ENCODE measurements around the gene YKT6.
"Not testable (repeated sequence)": the region's sequence is repeated elsewhere in the genome, so short reads cannot be mapped to it uniquely, and the experiment has no call there.

The YKT6 gene

GRCh38 chr7:44194562-44195145 is 6.1 kb upstream of the YKT6 start:
- H3K9me3 Mint-ChIP-seq: peaks cover 3% of the 10 kb centered on the region
- H3K27ac Mint-ChIP-seq: no peak overlapping the region
- peaks cover 7% of the 10 kb centered on the region for H3K4me1 Mint-ChIP-seq (ENCODE audit: low read depth)
- no peaks in the 10 kb centered on the region for H3K36me3 Mint-ChIP-seq (ENCODE audit: low read depth)
- no peak for DNase-seq
- H3K4me3 Mint-ChIP-seq: no peak overlapping the region
- peaks cover 18% of the 10 kb centered on the region for H3K27me3 Mint-ChIP-seq

- Mint-ChIP-seq H3K9me3 (peaks cover 3% of the 10 kb centered on the region), H3K4me1 (ENCODE audit: low read depth) (peaks cover 10% of the 10 kb centered on the region), H3K27me3 (peaks cover 18% of the 10 kb centered on the region), H3K36me3 (ENCODE audit: low read depth) (peaks cover under 1% of the 10 kb centered on the region), H3K4me3 (no peak overlapping the region), H3K27ac (no peak overlapping the region)
- DNase-seq: peak; percentile 9
These were observed 4.9 kb upstream of the YKT6 start for GRCh38 chr7:44195889-44196288.

GRCh38 chr7:44196450-44196872 is 4.3 kb upstream of the YKT6 start:
- H3K27ac Mint-ChIP-seq: no peak overlapping the region
- no peak for DNase-seq
- H3K9me3 Mint-ChIP-seq: peaks cover 3% of the 10 kb centered on the region
- H3K36me3 Mint-ChIP-seq (ENCODE audit: low read depth): peaks cover 4% of the 10 kb centered on the region
- peaks cover 18% of the 10 kb centered on the region for H3K27me3 Mint-ChIP-seq
- H3K4me3 Mint-ChIP-seq: no peak overlapping the region
- H3K4me1 Mint-ChIP-seq (ENCODE audit: low read depth): peaks cover 11% of the 10 kb centered on the region

GRCh38 chr7:44197474-44197873 is 3.3 kb upstream of the YKT6 start:
- no peak for DNase-seq
- Mint-ChIP-seq H3K9me3 (peaks cover 3% of the 10 kb centered on the region), H3K4me1 (ENCODE audit: low read depth) (peaks cover 21% of the 10 kb centered on the region), H3K36me3 (ENCODE audit: low read depth) (peaks cover 11% of the 10 kb centered on the region), H3K27me3 (peaks cover 16% of the 10 kb centered on the region), H3K27ac (no peak overlapping the region), H3K4me3 (no peak overlapping the region)

- not testable (repeated sequence) for H3K27ac Mint-ChIP-seq, H3K27me3 Mint-ChIP-seq, H3K9me3 Mint-ChIP-seq, DNase-seq
- Mint-ChIP-seq H3K4me1 (ENCODE audit: low read depth) (peaks cover 26% of the 10 kb centered on the region), H3K4me3 (peak overlapping the region; percentile 88), H3K36me3 (ENCODE audit: low read depth) (peaks cover 33% of the 10 kb centered on the region)
These were observed 615 bp upstream of the YKT6 start for GRCh38 chr7:44200163-44200562.

GRCh38 chr7:44201813-44202212 is 1.0 kb downstream of the YKT6 start:
- DNase-seq: no peak
- peak overlapping the region; percentile 88 for H3K4me3 Mint-ChIP-seq
- H3K27me3 Mint-ChIP-seq: peaks cover 8% of the 10 kb centered on the region
- peak overlapping the region; percentile 90 for H3K27ac Mint-ChIP-seq
- no peaks in the 10 kb centered on the region for H3K9me3 Mint-ChIP-seq
- H3K36me3 Mint-ChIP-seq (ENCODE audit: low read depth): peaks cover 49% of the 10 kb centered on the region
- H3K4me1 Mint-ChIP-seq (ENCODE audit: low read depth): peaks cover 26% of the 10 kb centered on the region

GRCh38 chr7:44206008-44206407 is 5.2 kb downstream of the YKT6 start:
- Mint-ChIP-seq H3K9me3 (no peaks in the 10 kb centered on the region), H3K4me3 (no peak overlapping the region), H3K36me3 (ENCODE audit: low read depth) (peaks cover 86% of the 10 kb centered on the region), H3K4me1 (ENCODE audit: low read depth) (peaks cover 23% of the 10 kb centered on the region), H3K27me3 (no peaks in the 10 kb centered on the region), H3K27ac (no peak overlapping the region)
- DNase-seq: no peak

- H3K27ac Mint-ChIP-seq: no peak overlapping the region
- no peaks in the 10 kb centered on the region for H3K9me3 Mint-ChIP-seq
- peaks cover 8% of the 10 kb centered on the region for H3K4me1 Mint-ChIP-seq (ENCODE audit: low read depth)
- H3K4me3 Mint-ChIP-seq: no peak overlapping the region
- DNase-seq: no peak
- H3K36me3 Mint-ChIP-seq (ENCODE audit: low read depth): peaks cover 93% of the 10 kb centered on the region
- H3K27me3 Mint-ChIP-seq: no peaks in the 10 kb centered on the region
These were observed 7.3 kb downstream of the YKT6 start for GRCh38 chr7:44208085-44208484.

GRCh38 chr7:44210107-44210506 is 9.3 kb downstream of the YKT6 start:
- Mint-ChIP-seq H3K36me3 (ENCODE audit: low read depth) (peaks cover 91% of the 10 kb centered on the region), H3K27me3 (no peaks in the 10 kb centered on the region), H3K4me1 (ENCODE audit: low read depth) (no peaks in the 10 kb centered on the region), H3K27ac (no peak overlapping the region), H3K4me3 (no peak overlapping the region), H3K9me3 (no peaks in the 10 kb centered on the region)
- no peak for DNase-seq

- Mint-ChIP-seq H3K36me3 (ENCODE audit: low read depth) (peaks cover 83% of the 10 kb centered on the region), H3K4me1 (ENCODE audit: low read depth) (no peaks in the 10 kb centered on the region), H3K9me3 (no peaks in the 10 kb centered on the region), H3K27ac (no peak overlapping the region), H3K27me3 (no peaks in the 10 kb centered on the region), H3K4me3 (no peak overlapping the region)
- DNase-seq: no peak
These were observed 10.4 kb downstream of the YKT6 start for GRCh38 chr7:44211126-44211675.

- DNase-seq: no peak
- no peaks in the 10 kb centered on the region for H3K27me3 Mint-ChIP-seq
- H3K27ac Mint-ChIP-seq: no peak overlapping the region
- peaks cover 75% of the 10 kb centered on the region for H3K36me3 Mint-ChIP-seq (ENCODE audit: low read depth)
- H3K4me1 Mint-ChIP-seq (ENCODE audit: low read depth): no peaks in the 10 kb centered on the region
- no peak overlapping the region for H3K4me3 Mint-ChIP-seq
- H3K9me3 Mint-ChIP-seq: no peaks in the 10 kb centered on the region
These were observed 11.2 kb downstream of the YKT6 start for GRCh38 chr7:44212018-44212417.

- H3K9me3 Mint-ChIP-seq: no peaks in the 10 kb centered on the region
- no peak overlapping the region for H3K27ac Mint-ChIP-seq
- no peak overlapping the region for H3K4me3 Mint-ChIP-seq
- H3K36me3 Mint-ChIP-seq (ENCODE audit: low read depth): peaks cover 69% of the 10 kb centered on the region
- H3K27me3 Mint-ChIP-seq: no peaks in the 10 kb centered on the region
- no peak for DNase-seq
- no peaks in the 10 kb centered on the region for H3K4me1 Mint-ChIP-seq (ENCODE audit: low read depth)
These were observed 11.9 kb downstream of the YKT6 start for GRCh38 chr7:44212581-44213184.

- H3K36me3 Mint-ChIP-seq (ENCODE audit: low read depth): peaks cover 62% of the 10 kb centered on the region
- H3K9me3 Mint-ChIP-seq: no peaks in the 10 kb centered on the region
- peak overlapping the region; percentile 22 for H3K27ac Mint-ChIP-seq
- no peak overlapping the region for H3K4me3 Mint-ChIP-seq
- no peaks in the 10 kb centered on the region for H3K4me1 Mint-ChIP-seq (ENCODE audit: low read depth)
- H3K27me3 Mint-ChIP-seq: no peaks in the 10 kb centered on the region
- no peak for DNase-seq
These were observed 12.6 kb downstream of the YKT6 start for GRCh38 chr7:44213206-44213876.

GRCh38 chr7:44213877-44214388 is 13.2 kb downstream of the YKT6 start:
- Mint-ChIP-seq H3K36me3 (ENCODE audit: low read depth) (peaks cover 56% of the 10 kb centered on the region), H3K4me3 (no peak overlapping the region), H3K4me1 (ENCODE audit: low read depth) (no peaks in the 10 kb centered on the region), H3K27ac (no peak overlapping the region), H3K27me3 (no peaks in the 10 kb centered on the region), H3K9me3 (no peaks in the 10 kb centered on the region)
- DNase-seq: no peak

- H3K27me3 Mint-ChIP-seq: no peaks in the 10 kb centered on the region
- H3K27ac Mint-ChIP-seq: no peak overlapping the region
These were observed 14.8 kb downstream of the YKT6 start for GRCh38 chr7:44215531-44215930.

More at GRCh38 chr7:44215531-44215930, 14.8 kb downstream of the YKT6 start:
- DNase-seq: no peak
- Mint-ChIP-seq H3K9me3 (no peaks in the 10 kb centered on the region), H3K4me3 (no peak overlapping the region), H3K4me1 (ENCODE audit: low read depth) (no peaks in the 10 kb centered on the region), H3K36me3 (ENCODE audit: low read depth) (peaks cover 42% of the 10 kb centered on the region)
